ENCODE results near the gene MYO18B. TPM values are rescaled to one million over a fixed set of nuclear protein-coding genes. Genes with fewer than 3 reads are reported as not detected.

Gene MYO18B
- total RNA-seq, 2 experiments from 2014 or later: 1.6 to 2.0 TPM

- ChIA-PET CTCF (no interaction called here), POLR2A (no interaction called here)
- Mint-ChIP-seq H3K27me3 (no peaks in the 10 kb centered on the region), H3K4me1 (peaks cover 4% of the 10 kb centered on the region), H3K36me3 (ENCODE audit: low read depth) (no peaks in the 10 kb centered on the region), H3K4me3 (no peak overlapping the region), H3K9me3 (no peaks in the 10 kb centered on the region), H3K27ac (no peak overlapping the region)
- no peak for DNase-seq
Observed at GRCh38 chr22:25844601-25845000, 102.6 kb downstream of the MYO18B start.

GRCh38 chr22:25845985-25846745, 104.2 kb downstream of the MYO18B start:
- Mint-ChIP-seq H3K4me3 (no peak overlapping the region), H3K27ac (no peak overlapping the region), H3K9me3 (no peaks in the 10 kb centered on the region), H3K4me1 (peaks cover 4% of the 10 kb centered on the region), H3K27me3 (no peaks in the 10 kb centered on the region), H3K36me3 (ENCODE audit: low read depth) (no peaks in the 10 kb centered on the region)
- DNase-seq: peak; percentile 25
- CTCF ChIA-PET: no interaction called here
- POLR2A ChIA-PET: no interaction called here

- Mint-ChIP-seq H3K9me3 (no peaks in the 10 kb centered on the region), H3K4me1 (peaks cover 4% of the 10 kb centered on the region), H3K4me3 (no peak overlapping the region), H3K27me3 (peaks cover 2% of the 10 kb centered on the region), H3K27ac (no peak overlapping the region), H3K36me3 (ENCODE audit: low read depth) (no peaks in the 10 kb centered on the region)
- ChIA-PET CTCF (no interaction called here), POLR2A (no interaction called here)
- DNase-seq: no peak
Observed at GRCh38 chr22:25847451-25847850, 105.5 kb downstream of the MYO18B start.

GRCh38 chr22:25848954-25849353, 107.0 kb downstream of the MYO18B start:
- DNase-seq: no peak
- Mint-ChIP-seq H3K4me1 (peaks cover 4% of the 10 kb centered on the region), H3K27me3 (peaks cover 2% of the 10 kb centered on the region), H3K9me3 (no peaks in the 10 kb centered on the region), H3K27ac (no peak overlapping the region), H3K36me3 (ENCODE audit: low read depth) (no peaks in the 10 kb centered on the region), H3K4me3 (no peak overlapping the region)
- CTCF ChIA-PET: no interaction called here
- POLR2A ChIA-PET: no interaction called here

GRCh38 chr22:25849522-25849921, 107.5 kb downstream of the MYO18B start:
- POLR2A ChIA-PET: no interaction called here
- Mint-ChIP-seq H3K4me3 (no peak overlapping the region), H3K9me3 (no peaks in the 10 kb centered on the region), H3K27me3 (peaks cover 2% of the 10 kb centered on the region), H3K4me1 (peaks cover 4% of the 10 kb centered on the region), H3K27ac (no peak overlapping the region), H3K36me3 (ENCODE audit: low read depth) (no peaks in the 10 kb centered on the region)
- CTCF ChIA-PET: no interaction called here
- no peak for DNase-seq

GRCh38 chr22:25852223-25852622, 110.2 kb downstream of the MYO18B start:
- ChIA-PET CTCF (no interaction called here), POLR2A (no interaction called here)
- H3K9me3 Mint-ChIP-seq: no peaks in the 10 kb centered on the region
- H3K27ac Mint-ChIP-seq: no peak overlapping the region
- H3K36me3 Mint-ChIP-seq (ENCODE audit: low read depth): no peaks in the 10 kb centered on the region
- no peaks in the 10 kb centered on the region for H3K4me1 Mint-ChIP-seq
- DNase-seq: no peak
- H3K27me3 Mint-ChIP-seq: peaks cover 2% of the 10 kb centered on the region
- no peak overlapping the region for H3K4me3 Mint-ChIP-seq

- Mint-ChIP-seq H3K27me3 (peaks cover 2% of the 10 kb centered on the region), H3K27ac (no peak overlapping the region), H3K36me3 (ENCODE audit: low read depth) (no peaks in the 10 kb centered on the region), H3K9me3 (no peaks in the 10 kb centered on the region), H3K4me1 (no peaks in the 10 kb centered on the region), H3K4me3 (no peak overlapping the region)
- CTCF ChIA-PET: no interaction called here
- POLR2A ChIA-PET: no interaction called here
- DNase-seq: no peak
Observed at GRCh38 chr22:25853078-25853477, 111.1 kb downstream of the MYO18B start.

GRCh38 chr22:25853501-25854284, 111.7 kb downstream of the MYO18B start:
- no peaks in the 10 kb centered on the region for H3K36me3 Mint-ChIP-seq (ENCODE audit: low read depth)
- H3K9me3 Mint-ChIP-seq: no peaks in the 10 kb centered on the region
- no peak for DNase-seq
- H3K4me3 Mint-ChIP-seq: no peak overlapping the region
- no peaks in the 10 kb centered on the region for H3K4me1 Mint-ChIP-seq
- ChIA-PET POLR2A (no interaction called here), CTCF (no interaction called here)
- H3K27ac Mint-ChIP-seq: no peak overlapping the region
- peaks cover 2% of the 10 kb centered on the region for H3K27me3 Mint-ChIP-seq

- DNase-seq: no peak
- Mint-ChIP-seq H3K4me1 (no peaks in the 10 kb centered on the region), H3K27ac (no peak overlapping the region), H3K4me3 (no peak overlapping the region), H3K27me3 (peaks cover 4% of the 10 kb centered on the region), H3K36me3 (ENCODE audit: low read depth) (no peaks in the 10 kb centered on the region), H3K9me3 (no peaks in the 10 kb centered on the region)
- ChIA-PET POLR2A (no interaction called here), CTCF (no interaction called here)
Observed at GRCh38 chr22:25869771-25870170, 127.8 kb downstream of the MYO18B start.

GRCh38 chr22:25874327-25874726, 132.3 kb downstream of the MYO18B start:
- Mint-ChIP-seq H3K36me3 (ENCODE audit: low read depth) (no peaks in the 10 kb centered on the region), H3K27ac (no peak overlapping the region), H3K9me3 (no peaks in the 10 kb centered on the region), H3K4me3 (no peak overlapping the region), H3K27me3 (no peaks in the 10 kb centered on the region), H3K4me1 (no peaks in the 10 kb centered on the region)
- ChIA-PET CTCF (no interaction called here), POLR2A (no interaction called here)
- no peak for DNase-seq

GRCh38 chr22:25875461-25875860, 133.5 kb downstream of the MYO18B start:
- Mint-ChIP-seq H3K9me3 (no peaks in the 10 kb centered on the region), H3K36me3 (ENCODE audit: low read depth) (no peaks in the 10 kb centered on the region), H3K27me3 (peaks cover 1% of the 10 kb centered on the region), H3K4me3 (no peak overlapping the region), H3K4me1 (no peaks in the 10 kb centered on the region), H3K27ac (no peak overlapping the region)
- no peak for DNase-seq
- POLR2A ChIA-PET: no interaction called here
- CTCF ChIA-PET: no interaction called here

GRCh38 chr22:25876871-25877270, 134.9 kb downstream of the MYO18B start:
- Mint-ChIP-seq H3K27ac (no peak overlapping the region), H3K4me1 (no peaks in the 10 kb centered on the region), H3K36me3 (ENCODE audit: low read depth) (no peaks in the 10 kb centered on the region), H3K4me3 (no peak overlapping the region), H3K9me3 (no peaks in the 10 kb centered on the region), H3K27me3 (peaks cover 7% of the 10 kb centered on the region)
- DNase-seq: no peak
- POLR2A ChIA-PET: no interaction called here
- CTCF ChIA-PET: no interaction called here

GRCh38 chr22:25878933-25879332, 136.9 kb downstream of the MYO18B start:
- POLR2A ChIA-PET: no interaction called here
- no peak overlapping the region for H3K4me3 Mint-ChIP-seq
- no peaks in the 10 kb centered on the region for H3K4me1 Mint-ChIP-seq
- no peak for DNase-seq
- CTCF ChIA-PET: no interaction called here
- no peak overlapping the region for H3K27ac Mint-ChIP-seq
- no peaks in the 10 kb centered on the region for H3K9me3 Mint-ChIP-seq
- no peaks in the 10 kb centered on the region for H3K36me3 Mint-ChIP-seq (ENCODE audit: low read depth)
- H3K27me3 Mint-ChIP-seq: peaks cover 11% of the 10 kb centered on the region

- Mint-ChIP-seq H3K27ac (no peak overlapping the region), H3K4me1 (no peaks in the 10 kb centered on the region), H3K4me3 (no peak overlapping the region), H3K36me3 (ENCODE audit: low read depth) (no peaks in the 10 kb centered on the region), H3K27me3 (peaks cover 11% of the 10 kb centered on the region), H3K9me3 (no peaks in the 10 kb centered on the region)
- POLR2A ChIA-PET: no interaction called here
- no peak for DNase-seq
- CTCF ChIA-PET: no interaction called here
Observed at GRCh38 chr22:25880524-25880923, 138.5 kb downstream of the MYO18B start.

All from activated CD4-positive, alpha-beta memory T cell treated with anti-CD3 and anti-CD28 coated beads, Interleukin-2, amount 10 ng/mL, durations not matched to agents 7 days and 5 days (primary cell).